Measurements from ENCODE around the gene PLCG2. TPM values are rescaled to one million over a fixed set of nuclear protein-coding genes. Genes with fewer than 3 reads are reported as not detected.

PLCG2 gene
- total and polyA plus RNA-seq, 2 of the 8 experiments (the other 6 are each of a cell fraction or from before 2014, with no cell fraction given), result 6.1 to 6.9 TPM

GRCh38 chr16:81796583-81797346 is 17.7 kb downstream of the PLCG2 start:
- H3K9ac ChIP-seq (replicated peaks in 1 of 4; ENCODE audit: extremely low read depth in 1 of 4, low read depth in 3 of 4, low read length in 3 of 4), result no peak overlapping the region
- no peaks in the 10 kb centered on the region for H3K79me1 ChIP-seq (ENCODE audit: low read depth, low read length)
- no peak overlapping the region for H3K23ac ChIP-seq (ENCODE audit: insufficient read length)
- H2BK12ac ChIP-seq (ENCODE audit: low read depth, low read length), result no peak overlapping the region
- H2AK5ac ChIP-seq (ENCODE audit: low read depth, low read length), result no peak overlapping the region
- no peak for TF ChIP-seq JUND (IDR thresholded peaks at IDR 0.05; ENCODE audit: low read length)
- no peak for TF ChIP-seq SP2 (IDR thresholded peaks at IDR 0.05; ENCODE audit: low read length)
- TF ChIP-seq CREB1 (IDR thresholded peaks at IDR 0.05), result no peak
- no peak for TF ChIP-seq TCF12 (IDR thresholded peaks at IDR 0.05; ENCODE audit: low read depth, low read length)
- TF ChIP-seq TAF1 (IDR thresholded peaks at IDR 0.05; ENCODE audit: low read depth, low read length), result no peak
- TF ChIP-seq POLR2A (IDR thresholded peaks at IDR 0.05; ENCODE audit: control extremely low read depth in 1 of 2, low read depth in 2 of 2, low read length in 2 of 2), result no peak
- no peak for TF ChIP-seq YY1 (IDR thresholded peaks at IDR 0.05; ENCODE audit: low read depth, low read length)
- TF ChIP-seq NANOG (IDR thresholded peaks at IDR 0.05; ENCODE audit: insufficient read depth, low read depth, low read length, poor library complexity, severe bottlenecking), result no peak
- TF ChIP-seq BCL11A (IDR thresholded peaks at IDR 0.05; ENCODE audit: low read depth in 2 of 2, low read length in 2 of 2), result no peak
- TF ChIP-seq BRCA1 (IDR thresholded peaks at IDR 0.05; ENCODE audit: low read depth, low read length), result no peak
- TF ChIP-seq RBBP5 (IDR thresholded peaks at IDR 0.05; ENCODE audit: borderline replicate concordance, low read depth, low read length), result no peak
- H3K27ac ChIP-seq (ENCODE audit: low read depth, low read length), result no peak overlapping the region
- CTCF ChIA-PET (ENCODE audit: partially characterized antibody), result interaction anchor here (1.0 kb wide), 1 partner anchor 76 kb away, joined by 3 read pairs; no protein-coding TSS in a partner anchor
- H3K4me2 ChIP-seq (ENCODE audit: insufficient read depth in 1 of 2, low read depth in 2 of 2, low read length in 2 of 2), result no peak overlapping the region
- no peak overlapping the region for H2BK5ac ChIP-seq (ENCODE audit: low read depth, low read length)
- no peak overlapping the region for H3K4ac ChIP-seq (replicated peaks; ENCODE audit: insufficient read length, low read depth, low read length)
- no peak overlapping the region for H2BK15ac ChIP-seq (ENCODE audit: low read length)
- no peaks in the 10 kb centered on the region for H3K27me3 ChIP-seq (replicated peaks in 1 of 4; ENCODE audit: control insufficient read depth in 3 of 4, extremely low read depth in 1 of 4, insufficient read depth in 3 of 4, low read length in 3 of 4)
- no peak overlapping the region for H2AFZ ChIP-seq (ENCODE audit: low read length)
- POLR2A ChIA-PET (ENCODE audit: partially characterized antibody), result interaction anchor here (0.6 kb wide), 1 partner anchor 1404 kb away, joined by 3 read pairs; no protein-coding TSS in a partner anchor
- no peak overlapping the region for H3K14ac ChIP-seq (ENCODE audit: insufficient read length)
- no peak overlapping the region for H2BK20ac ChIP-seq (ENCODE audit: low read length)
- peaks cover 0 to 5% (median 2%) of the 10 kb centered on the region in 4 experiments; a peak in 2 of 7 replicates for H3K4me1 ChIP-seq (replicated peaks in 1 of 4; ENCODE audit: control insufficient read depth in 3 of 4, insufficient read depth in 4 of 4, low read length in 3 of 4)
- no peak for FAIRE-seq
- no peaks in the 10 kb centered on the region for H3K79me2 ChIP-seq (ENCODE audit: control insufficient read depth in 1 of 2, insufficient read depth in 2 of 2, low read length in 2 of 2)
- no peaks in the 10 kb centered on the region for H3K36me3 ChIP-seq (ENCODE audit: control insufficient read depth in 2 of 4, insufficient read depth in 4 of 4, low read length in 3 of 4)
- no peak overlapping the region for H4K5ac ChIP-seq (ENCODE audit: insufficient read length, low read depth, low read length)
- 81% methylated on average over 10 of the region's 10 CpGs; no CpG with 5 or more reads in 1 of the 2 experiments for WGBS, 2 experiments (ENCODE audit: extremely low coverage in 1 of 2, insufficient coverage in 1 of 2, insufficient read length in 1 of 2, insufficient replicate concordance in 2 of 2, low coverage in 1 of 2, low lambda C conversion rate in 2 of 2, missing lambda C conversion rate in 1 of 2)
- no peak overlapping the region for H3K4me3 ChIP-seq (ENCODE audit: extremely low read depth in 1 of 4, insufficient read depth in 2 of 4, low read depth in 3 of 4, low read length in 4 of 4)
- no peaks in the 10 kb centered on the region for H3K23me2 ChIP-seq (ENCODE audit: low read depth, low read length)
- DNase-seq (ENCODE audit: low read depth in 1 of 2, low spot score in 2 of 2), result no peak
- H3K9me3 ChIP-seq (ENCODE audit: insufficient read depth in 2 of 2, low read depth in 1 of 2, low read length in 1 of 2), result no peaks in the 10 kb centered on the region
- no peak overlapping the region for H4K91ac ChIP-seq (replicated peaks; ENCODE audit: insufficient read length, low read length)
- no peaks in the 10 kb centered on the region for H4K20me1 ChIP-seq (replicated peaks in 1 of 2; ENCODE audit: control insufficient read depth in 1 of 2, insufficient read depth in 2 of 2, low read length in 2 of 2)
- H3K18ac ChIP-seq (ENCODE audit: extremely low read depth, low read length), result no peak overlapping the region
- no peak overlapping the region for H4K8ac ChIP-seq (ENCODE audit: extremely low read depth, insufficient read depth, low read length)
- no peak overlapping the region for H3K56ac ChIP-seq (replicated peaks; ENCODE audit: insufficient read length, low read depth, low read length)
- H2BK120ac ChIP-seq (replicated peaks; ENCODE audit: low read depth, low read length), result no peak overlapping the region
